Measurements from ENCODE around the gene PHKB. TPM values are rescaled to one million over a fixed set of nuclear protein-coding genes. Genes with fewer than 3 reads are reported as not detected.
"Not testable (repeated sequence)": the region's sequence is repeated elsewhere in the genome, so short reads cannot be mapped to it uniquely, and the experiment has no call there.

PHKB gene
- polyA plus RNA-seq, 1 donor (not counting 4 experiments of a cell fraction or from before 2014, with no cell fraction given) = 71.7 TPM

- Histone ChIP-seq H3K9ac (ENCODE audit: control insufficient read depth, extremely low read depth, insufficient read depth, low read length) (no peak overlapping the region), H3K36me3 (ENCODE audit: control insufficient read depth in 2 of 2, extremely low read depth in 1 of 2, insufficient read depth in 2 of 2, low read length in 2 of 2) (peaks cover 6 to 11% of the 10 kb centered on the region in 2 experiments), H3K4me2 (ENCODE audit: control insufficient read depth, extremely low read depth, insufficient read depth, low read depth, low read length) (no peak overlapping the region), H3K79me2 (ENCODE audit: control insufficient read depth, insufficient read depth, low read length) (no peaks in the 10 kb centered on the region), H3K27ac (ENCODE audit: control insufficient read depth, insufficient read depth, low read length) (no peak overlapping the region), H3K9me1 (ENCODE audit: control insufficient read depth, extremely low read depth, insufficient read depth, low read length) (no peaks in the 10 kb centered on the region), H3K9me3 (ENCODE audit: control insufficient read depth, low read depth, low read length) (no peaks in the 10 kb centered on the region), H3K4me1 (ENCODE audit: control insufficient read depth, extremely low read depth, insufficient read depth, low read length) (no peaks in the 10 kb centered on the region), H3K27me3 (ENCODE audit: control insufficient read depth, extremely low read depth, insufficient read depth, low read length) (no peaks in the 10 kb centered on the region), H4K20me1 (ENCODE audit: control insufficient read depth, extremely low read depth, insufficient read depth, low read length) (no peaks in the 10 kb centered on the region), H2AFZ (ENCODE audit: control insufficient read depth, low read length) (no peak overlapping the region), H3K4me3 (ENCODE audit: control insufficient read depth in 2 of 3, extremely low read depth in 1 of 3, insufficient read depth in 2 of 3, low read depth in 1 of 3, low read length in 3 of 3) (no peak overlapping the region)
- FAIRE-seq (no peak), DNase-seq (ENCODE audit: low read depth, low spot score) (no peak)
- TF ChIP-seq, protein P1, sequence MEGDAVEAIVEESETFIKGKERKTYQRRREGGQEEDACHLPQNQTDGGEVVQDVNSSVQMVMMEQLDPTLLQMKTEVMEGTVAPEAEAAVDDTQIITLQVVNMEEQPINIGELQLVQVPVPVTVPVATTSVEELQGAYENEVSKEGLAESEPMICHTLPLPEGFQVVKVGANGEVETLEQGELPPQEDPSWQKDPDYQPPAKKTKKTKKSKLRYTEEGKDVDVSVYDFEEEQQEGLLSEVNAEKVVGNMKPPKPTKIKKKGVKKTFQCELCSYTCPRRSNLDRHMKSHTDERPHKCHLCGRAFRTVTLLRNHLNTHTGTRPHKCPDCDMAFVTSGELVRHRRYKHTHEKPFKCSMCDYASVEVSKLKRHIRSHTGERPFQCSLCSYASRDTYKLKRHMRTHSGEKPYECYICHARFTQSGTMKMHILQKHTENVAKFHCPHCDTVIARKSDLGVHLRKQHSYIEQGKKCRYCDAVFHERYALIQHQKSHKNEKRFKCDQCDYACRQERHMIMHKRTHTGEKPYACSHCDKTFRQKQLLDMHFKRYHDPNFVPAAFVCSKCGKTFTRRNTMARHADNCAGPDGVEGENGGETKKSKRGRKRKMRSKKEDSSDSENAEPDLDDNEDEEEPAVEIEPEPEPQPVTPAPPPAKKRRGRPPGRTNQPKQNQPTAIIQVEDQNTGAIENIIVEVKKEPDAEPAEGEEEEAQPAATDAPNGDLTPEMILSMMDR (optimal IDR thresholded peaks at IDR 0.05 in 1 of 3, IDR thresholded peaks at IDR 0.05 in 1 of 3, conservative IDR thresholded peaks at IDR 0.05 in 1 of 3; ENCODE audit: extremely low read depth in 1 of 3, insufficient read depth in 2 of 3, low read length in 3 of 3) = no peak
- no peak for TF ChIP-seq EZH2 (IDR thresholded peaks at IDR 0.05; ENCODE audit: low read length)
- dilution Hi-C loops (cut with MboI; ENCODE audit: extremely low pct_ligation_motif_present, low sequenced_read_pairs) = no loop called here
Measured at GRCh38 chr16:47672475-47672874, 211.3 kb downstream of the PHKB start.

DNA sequence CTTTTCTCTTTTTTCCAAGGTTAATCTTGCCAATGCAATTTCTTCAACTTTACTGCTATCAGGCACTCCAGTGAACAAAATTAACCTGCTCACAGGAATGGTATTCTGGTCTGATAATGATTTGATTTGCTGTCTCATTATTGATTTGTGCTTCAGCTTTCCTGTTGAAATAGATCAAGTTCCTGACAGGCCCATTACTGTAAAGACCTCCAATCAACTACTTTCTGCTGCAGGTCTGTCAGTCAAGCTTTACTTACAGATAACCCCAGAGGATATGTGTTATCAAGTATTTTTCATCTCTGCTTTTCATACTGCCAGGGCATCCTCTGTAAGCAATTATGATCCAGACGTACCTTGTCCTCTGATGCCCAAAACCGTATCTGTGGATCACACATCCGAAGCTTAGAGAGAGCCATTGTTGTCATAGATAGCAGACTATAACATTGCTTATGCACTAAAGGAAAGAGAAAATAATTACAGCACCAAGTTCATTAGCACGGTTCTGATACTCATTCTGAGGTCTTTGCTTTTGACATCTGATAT is 215.6 kb downstream of the PHKB start:
- Histone ChIP-seq H3K79me2 (ENCODE audit: control insufficient read depth, insufficient read depth, low read length) (no peaks in the 10 kb centered on the region), H3K4me2 (ENCODE audit: control insufficient read depth, extremely low read depth, insufficient read depth, low read depth, low read length) (no peak overlapping the region), H3K4me3 (ENCODE audit: control insufficient read depth in 2 of 3, extremely low read depth in 1 of 3, insufficient read depth in 2 of 3, low read depth in 1 of 3, low read length in 3 of 3) (no peak overlapping the region), H2AFZ (ENCODE audit: control insufficient read depth, low read length) (no peak overlapping the region), H3K36me3 (ENCODE audit: control insufficient read depth in 2 of 2, extremely low read depth in 1 of 2, insufficient read depth in 2 of 2, low read length in 2 of 2) (peaks cover 6 to 8% of the 10 kb centered on the region in 2 experiments), H3K9ac (ENCODE audit: control insufficient read depth, extremely low read depth, insufficient read depth, low read length) (no peak overlapping the region), H3K27me3 (ENCODE audit: control insufficient read depth, extremely low read depth, insufficient read depth, low read length) (no peaks in the 10 kb centered on the region), H4K20me1 (ENCODE audit: control insufficient read depth, extremely low read depth, insufficient read depth, low read length) (no peaks in the 10 kb centered on the region), H3K9me3 (ENCODE audit: control insufficient read depth, low read depth, low read length) (no peaks in the 10 kb centered on the region), H3K9me1 (ENCODE audit: control insufficient read depth, extremely low read depth, insufficient read depth, low read length) (no peaks in the 10 kb centered on the region), H3K27ac (ENCODE audit: control insufficient read depth, insufficient read depth, low read length) (no peak overlapping the region), H3K4me1 (ENCODE audit: control insufficient read depth, extremely low read depth, insufficient read depth, low read length) (no peaks in the 10 kb centered on the region)
- dilution Hi-C loops (cut with MboI; ENCODE audit: extremely low pct_ligation_motif_present, low sequenced_read_pairs) = no loop called here
- FAIRE-seq = no peak
- no peak for DNase-seq (ENCODE audit: low read depth, low spot score)
- TF ChIP-seq, protein P1 (optimal IDR thresholded peaks at IDR 0.05 in 1 of 3, IDR thresholded peaks at IDR 0.05 in 1 of 3, conservative IDR thresholded peaks at IDR 0.05 in 1 of 3; ENCODE audit: extremely low read depth in 1 of 3, insufficient read depth in 2 of 3, low read length in 3 of 3) = no peak
- TF ChIP-seq EZH2 (IDR thresholded peaks at IDR 0.05; ENCODE audit: low read length) = no peak

DNA sequence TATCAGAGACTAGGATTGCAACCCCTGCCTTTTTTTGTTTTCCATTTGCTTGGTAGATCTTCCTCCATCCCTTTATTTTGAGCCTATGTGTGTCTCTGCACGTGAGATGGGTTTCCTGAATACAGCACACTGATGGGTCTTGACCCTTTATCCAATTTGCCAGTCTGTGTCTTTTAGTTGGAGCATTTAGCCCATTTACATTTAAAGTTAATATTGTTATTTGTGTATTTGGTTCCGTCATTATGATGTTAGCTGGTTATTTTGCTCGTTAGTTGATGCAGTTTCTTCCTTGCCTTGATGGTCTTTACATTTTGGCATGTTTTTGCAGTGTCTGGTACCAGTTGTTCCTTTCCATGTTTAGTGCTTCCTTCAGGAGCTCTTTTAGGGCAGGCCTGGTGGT is 220.4 kb downstream of the PHKB start:
- H3K27ac ChIP-seq (ENCODE audit: control insufficient read depth, insufficient read depth, low read length); H3K9me3 ChIP-seq (ENCODE audit: control insufficient read depth, low read depth, low read length); H2AFZ ChIP-seq (ENCODE audit: control insufficient read depth, low read length); H3K4me1 ChIP-seq (ENCODE audit: control insufficient read depth, extremely low read depth, insufficient read depth, low read length); H3K4me2 ChIP-seq (ENCODE audit: control insufficient read depth, extremely low read depth, insufficient read depth, low read depth, low read length); FAIRE-seq; dilution Hi-C loops (cut with MboI; ENCODE audit: extremely low pct_ligation_motif_present, low sequenced_read_pairs); H3K9ac ChIP-seq (ENCODE audit: control insufficient read depth, extremely low read depth, insufficient read depth, low read length); H3K9me1 ChIP-seq (ENCODE audit: control insufficient read depth, extremely low read depth, insufficient read depth, low read length); DNase-seq (ENCODE audit: low read depth, low spot score); H3K79me2 ChIP-seq (ENCODE audit: control insufficient read depth, insufficient read depth, low read length); H4K20me1 ChIP-seq (ENCODE audit: control insufficient read depth, extremely low read depth, insufficient read depth, low read length); H3K36me3 ChIP-seq (ENCODE audit: control insufficient read depth in 2 of 2, extremely low read depth in 1 of 2, insufficient read depth in 2 of 2, low read length in 2 of 2); H3K27me3 ChIP-seq (ENCODE audit: control insufficient read depth, extremely low read depth, insufficient read depth, low read length); H3K4me3 ChIP-seq (ENCODE audit: control insufficient read depth in 2 of 3, extremely low read depth in 1 of 3, insufficient read depth in 2 of 3, low read depth in 1 of 3, low read length in 3 of 3): not testable (repeated sequence)
